SK-N-SH (cell line): Measurements from ENCODE around the gene MTMR11. TPM values are rescaled to one million over a fixed set of nuclear protein-coding genes. Genes with fewer than 3 reads are reported as not detected.

ENCODE experiments used
- CTCF ChIA-PET: fragments of 300-600, 350-600 bp; formaldehyde crosslinking; extraction: SDS; loops from one replicate; lab custom pipeline; 2021; lab: Yijun Ruan, JAX
- POLR2A ChIA-PET: fragments of 350-600 bp; sonication (Branson Sonifier 250); formaldehyde crosslinking; extraction: SDS; loops from one replicate; lab custom pipeline; 2020; ENCODE audit warnings: antibody characterized with exemption, inconsistent platforms; lab: Yijun Ruan, JAX
- DNase-seq: peaks from one replicate; pipeline ENCODE4 v3.0.0; 2012
- H2AFZ ChIP-seq: fragments of 200-600 bp; sonication (generic); 2 replicates; pipeline ENCODE4 v1.8.1; 2016; ENCODE audit warnings: antibody characterized with exemption, mild to moderate bottlenecking, low read depth
- H3F3A ChIP-seq: fragments of 200-600 bp; sonication (generic); replicated peaks from 2 replicates; pipeline ENCODE3; 2016; ENCODE audit warnings: antibody characterized with exemption, mild to moderate bottlenecking; ENCODE audit not compliant: insufficient read depth
- H3K27ac ChIP-seq, 2 experiments: fragments of 200-500 bp in 1 of 2; fragments of 200-600 bp in 1 of 2; sonication (Bioruptor generic) in 1 of 2; sonication (generic), shearing (Covaris generic) in 1 of 2; 2 replicates each; pipeline versions ENCODE4 v1.5.1 to v1.6.1; 2014 to 2016; ENCODE audit warnings: low read depth in 2 of 2, inconsistent platforms in 1 of 2, low read length in 1 of 2, mild to moderate bottlenecking in 1 of 2, mixed read lengths in 1 of 2
- H3K27me3 ChIP-seq: fragments of 200-600 bp; sonication (generic), shearing (Covaris generic); 2 replicates; pipeline ENCODE4 v1.6.1; 2016; ENCODE audit warnings: mixed run types; ENCODE audit not compliant: insufficient read depth
- H3K36me3 ChIP-seq, 2 experiments: fragments of 200-500 bp in 1 of 2; fragments of 200-600 bp in 1 of 2; sonication (Bioruptor generic) in 1 of 2; sonication (generic) in 1 of 2; replicated peaks in 1 of 2; 2 replicates each; pipeline versions ENCODE3 to v1.5.1; 2014 to 2016; ENCODE audit warnings: low read length in 1 of 2, mild to moderate bottlenecking in 1 of 2; ENCODE audit not compliant: insufficient read depth in 2 of 2, control insufficient read depth in 1 of 2
- H3K4me1 ChIP-seq, 2 experiments: fragments of 200-500 bp in 1 of 2; fragments of 200-600 bp in 1 of 2; sonication (Bioruptor generic) in 1 of 2; sonication (generic), shearing (Covaris generic) in 1 of 2; 2 replicates each; pipeline versions ENCODE4 v1.5.1 to v1.6.1; 2014 to 2016; ENCODE audit warnings: low read depth in 1 of 2, low read length in 1 of 2, mixed run types in 1 of 2; ENCODE audit not compliant: insufficient read depth in 2 of 2, control insufficient read depth in 1 of 2
- H3K4me2 ChIP-seq: fragments of 200-600 bp; sonication (generic), shearing (Covaris generic); 2 replicates; pipeline ENCODE4 v1.6.1; 2017; ENCODE audit warnings: mixed run types
- H3K4me3 ChIP-seq, 2 experiments: fragments of 200-500 bp in 1 of 2; fragments of 200-600 bp in 1 of 2; sonication (Bioruptor generic) in 1 of 2; sonication (generic), shearing (Covaris generic) in 1 of 2; 2 replicates each; pipeline versions ENCODE4 v1.5.1 to v1.8.1; 2014 to 2016; ENCODE audit warnings: low read depth in 2 of 2, inconsistent platforms in 1 of 2, low read length in 1 of 2, mild to moderate bottlenecking in 1 of 2, mixed read lengths in 1 of 2, moderate library complexity in 1 of 2
- H3K79me2 ChIP-seq: fragments of 200-600 bp; sonication (generic); 2 replicates; pipeline ENCODE4 v1.8.1; 2017; ENCODE audit warnings: mild to moderate bottlenecking; ENCODE audit not compliant: insufficient read depth
- H3K9ac ChIP-seq: fragments of 200-600 bp; sonication (generic); 2 replicates; pipeline ENCODE4 v1.6.1; 2017; ENCODE audit warnings: mixed run types
- H3K9me2 ChIP-seq: fragments of 200-600 bp; sonication (generic); 2 replicates; pipeline ENCODE4 v1.6.1; 2017; ENCODE audit warnings: mixed run types
- H3K9me3 ChIP-seq: fragments of 200-600 bp; sonication (generic); 2 replicates; pipeline ENCODE4 v1.6.1; 2017; ENCODE audit warnings: mixed run types, mild to moderate bottlenecking, moderate library complexity
- H4K20me1 ChIP-seq: fragments of 200-600 bp; sonication (generic); 2 replicates; pipeline ENCODE4 v1.6.1; 2017; ENCODE audit warnings: mild to moderate bottlenecking, mixed run types; ENCODE audit not compliant: insufficient read depth
- CHD2 ChIP-seq: fragments of 150-350 bp; IDR thresholded peaks from 2 replicates; pipeline ENCODE4 v1.6.1; 2018; ENCODE audit warnings: low read length; ENCODE audit not compliant: partially characterized antibody
- ELF1 ChIP-seq: IDR thresholded peaks from 2 replicates; pipeline ENCODE4 v1.4.0; 2012
- EP300 ChIP-seq, 2 experiments: IDR thresholded peaks; 2 replicates each; pipeline versions ENCODE4 v1.4.0 to v1.6.1; 2012; ENCODE audit warnings: borderline replicate concordance in 1 of 2, low read depth in 1 of 2, low read length in 1 of 2
- EZH2phosphoT487 ChIP-seq: fragments of 200-600 bp; sonication (generic); IDR thresholded peaks from 2 replicates; pipeline ENCODE4 v1.6.1; 2017; ENCODE audit warnings: low read depth, mixed run types, mild to moderate bottlenecking, antibody characterized with exemption, moderate library complexity, borderline replicate concordance
- FOSL2 ChIP-seq: IDR thresholded peaks from 2 replicates; pipeline ENCODE4 v1.4.0; 2012; ENCODE audit warnings: low read depth, mild to moderate bottlenecking, moderate library complexity, borderline replicate concordance
- FOXM1 ChIP-seq: IDR thresholded peaks from 2 replicates; pipeline ENCODE4 v1.4.0; 2012; ENCODE audit warnings: low read depth, mild to moderate bottlenecking
- GABPA ChIP-seq: IDR thresholded peaks from 2 replicates; pipeline ENCODE4 v1.4.0; 2012; ENCODE audit warnings: low read depth, mild to moderate bottlenecking
- JUND ChIP-seq: IDR thresholded peaks from 2 replicates; pipeline ENCODE4 v1.4.0; 2012
- MAX ChIP-seq: IDR thresholded peaks from 2 replicates; pipeline ENCODE4 v1.4.0; 2012; ENCODE audit warnings: low read depth
- MEF2A ChIP-seq: IDR thresholded peaks from 2 replicates; pipeline ENCODE4 v1.4.0; 2012; ENCODE audit warnings: low read depth, borderline replicate concordance
- NFIC ChIP-seq: IDR thresholded peaks from 2 replicates; pipeline ENCODE4 v1.4.0; 2012; ENCODE audit warnings: borderline replicate concordance
- POLR2AphosphoS5 ChIP-seq: IDR thresholded peaks from 2 replicates; pipeline ENCODE4 v1.6.1; 2012; ENCODE audit warnings: low read depth, low read length
- RAD21 ChIP-seq: IDR thresholded peaks from 2 replicates; pipeline ENCODE4 v1.6.1; 2012; ENCODE audit warnings: mild to moderate bottlenecking, low read length
- RCOR1 ChIP-seq: fragments of 150-350 bp; IDR thresholded peaks from 2 replicates; pipeline ENCODE4 v1.6.1; 2017; ENCODE audit warnings: antibody characterized with exemption, low read length
- REST ChIP-seq: IDR thresholded peaks from 2 replicates; pipeline ENCODE4 v1.6.1; 2012; ENCODE audit warnings: mild to moderate bottlenecking, low read depth, low read length, moderate library complexity
- RFX5 ChIP-seq: IDR thresholded peaks from 2 replicates; pipeline ENCODE4 v1.6.1; 2012; ENCODE audit warnings: mild to moderate bottlenecking, improper control_type of control experiment, low read length
- RXRA ChIP-seq: IDR thresholded peaks from 2 replicates; pipeline ENCODE4 v1.4.0; 2012; ENCODE audit warnings: low read depth, mild to moderate bottlenecking, borderline replicate concordance
- SIN3A ChIP-seq: IDR thresholded peaks from 2 replicates; pipeline ENCODE4 v1.6.1; 2012; ENCODE audit warnings: low read depth, mild to moderate bottlenecking, low read length, moderate library complexity, borderline replicate concordance
- SMC3 ChIP-seq: IDR thresholded peaks from 2 replicates; pipeline ENCODE4 v1.6.1; 2012; ENCODE audit warnings: low read depth, low read length, improper control_type of control experiment
- TCF12 ChIP-seq: IDR thresholded peaks from 2 replicates; pipeline ENCODE4 v1.4.0; 2012
- TEAD4 ChIP-seq: IDR thresholded peaks from 2 replicates; pipeline ENCODE4 v1.4.0; 2012; ENCODE audit warnings: mild to moderate bottlenecking, borderline replicate concordance; ENCODE audit not compliant: insufficient read depth
- YY1 ChIP-seq: IDR thresholded peaks from 2 replicates; pipeline ENCODE4 v1.4.0; 2012; ENCODE audit warnings: low read depth, mild to moderate bottlenecking
- WGBS: methylation state at CpG from one replicate; pipeline ENCODE4 v1.1.6; 2017; ENCODE audit warnings: low lambda C conversion rate; 5-methylcytosine and 5-hydroxymethylcytosine counted together
- polyA plus RNA-seq, 3 experiments: library from polyadenylated mRNA; depleted of rRNA; stranded (reverse); fragments of >200 nt; gene quantifications; 2 replicates each; pipeline ENCODE4 v1.2.3, GENCODE V29; 2012
- TF ChIP-seq, protein P1 (sequence below): fragments of 200-600 bp; sonication (generic); IDR thresholded peaks from 2 replicates; pipeline ENCODE4 v1.6.1; 2017; ENCODE audit warnings: antibody characterized with exemption, mild to moderate bottlenecking, moderate library complexity
- TF ChIP-seq, protein P2 (sequence below): fragments of 150-350 bp; IDR thresholded peaks from 2 replicates; pipeline ENCODE4 v1.6.1; 2016; ENCODE audit warnings: mild to moderate bottlenecking, low read depth, low read length
- TF ChIP-seq, protein P3 (sequence below): IDR thresholded peaks from 2 replicates; pipeline ENCODE4; 2012

MTMR11 gene
- polyA plus RNA-seq, 1 of the 3 experiments (the other 2 are of a cell fraction): 9.4 TPM

DNA sequence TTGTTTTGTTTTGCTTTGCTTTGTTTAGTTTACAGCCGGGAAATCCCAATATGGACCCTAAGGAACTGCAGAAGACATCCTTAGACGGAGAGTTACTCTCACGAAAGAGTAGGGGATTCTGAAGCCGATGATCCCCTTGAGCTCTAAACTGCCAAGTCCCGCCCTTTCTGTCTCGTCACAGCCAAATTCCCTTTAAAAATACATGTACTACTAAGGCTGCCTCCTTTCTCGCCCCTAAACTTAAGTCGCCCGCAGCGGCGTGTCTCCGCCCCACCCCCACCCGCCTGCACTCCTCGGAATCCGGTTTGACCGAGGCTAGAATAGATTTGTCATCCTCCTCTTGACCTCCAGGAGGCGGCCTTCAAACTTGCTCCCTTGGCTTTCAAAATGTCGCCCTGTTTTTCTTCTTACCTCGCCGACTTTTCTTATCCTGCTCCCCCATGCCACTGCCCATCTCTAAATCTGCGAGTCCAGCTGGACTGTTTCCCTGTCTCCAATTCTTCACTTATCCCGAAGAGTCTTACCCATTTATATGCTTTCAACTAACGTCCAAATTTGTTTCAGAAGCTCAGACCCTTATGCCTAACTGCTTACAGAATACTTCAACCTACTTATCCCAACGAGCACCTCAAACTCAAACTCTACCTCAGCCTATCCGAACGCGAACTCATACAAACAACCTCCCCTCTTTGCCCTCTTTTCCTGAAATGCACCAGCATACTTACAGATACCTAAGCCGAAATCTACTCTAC, 48.3 kb downstream of the MTMR11 start:
- no peaks in the 10 kb centered on the region for H3K9me2 ChIP-seq
- H2AFZ ChIP-seq: peak overlapping the region; percentile 88
- H3K4me2 ChIP-seq: peak overlapping the region; percentile 80
- peak; percentile 75 for DNase-seq
- no peaks in the 10 kb centered on the region for H3K9me3 ChIP-seq
- CTCF ChIA-PET: interaction anchor here (0.6 to 3.6 kb wide), 26 partner anchors 8 to 302 kb away, joined by 3 to 33 read pairs (median 4); partner anchors contain the start of genes BOLA1, SF3B4 and VPS45
- under 1% methylated on average over 28 of the region's 28 CpGs for WGBS
- H3F3A ChIP-seq: peaks cover 43% of the 10 kb centered on the region
- POLR2A ChIA-PET: interaction anchor here (0.6 to 4.4 kb wide), 24 partner anchors 11 to 299 kb away, joined by 3 to 34 read pairs (median 8); partner anchors contain the start of genes BOLA1, OTUD7B, SF3B4 and SV2A
- H3K4me3 ChIP-seq: peak overlapping the region; percentile 73 to 80
- peaks cover 8 to 19% of the 10 kb centered on the region in 2 experiments; a peak in 3 of 4 replicates for H3K4me1 ChIP-seq
- H3K27ac ChIP-seq: peak overlapping the region; percentile 98 to 100
- H3K27me3 ChIP-seq: no peaks in the 10 kb centered on the region
- peak overlapping the region; percentile 79 for H3K9ac ChIP-seq
- H3K79me2 ChIP-seq: peaks cover 23% of the 10 kb centered on the region
- peaks cover 20% of the 10 kb centered on the region; the same call in 1 of the 2 replicates for H4K20me1 ChIP-seq
- no peaks in the 10 kb centered on the region for H3K36me3 ChIP-seq
- peak; percentile 84 for TF ChIP-seq YY1
- TF ChIP-seq SIN3A: peak; percentile 80
- TF ChIP-seq REST: peak; percentile 12; the same call in 1 of the 2 replicates
- no peak; the same call in 1 of the 2 replicates for TF ChIP-seq GABPA
- TF ChIP-seq TCF12: peak; percentile 28; the same call in 1 of the 2 replicates
- TF ChIP-seq SMC3: peak; percentile 73
- peak in 1 of 2 experiments; percentile 54; a peak in 2 of 4 replicates for TF ChIP-seq EP300 (IDR thresholded peaks at IDR 0.05; ENCODE audit: borderline replicate concordance in 1 of 2, low read depth in 1 of 2, low read length in 1 of 2)
- TF ChIP-seq RCOR1: peak; percentile 71
- TF ChIP-seq, protein P1, sequence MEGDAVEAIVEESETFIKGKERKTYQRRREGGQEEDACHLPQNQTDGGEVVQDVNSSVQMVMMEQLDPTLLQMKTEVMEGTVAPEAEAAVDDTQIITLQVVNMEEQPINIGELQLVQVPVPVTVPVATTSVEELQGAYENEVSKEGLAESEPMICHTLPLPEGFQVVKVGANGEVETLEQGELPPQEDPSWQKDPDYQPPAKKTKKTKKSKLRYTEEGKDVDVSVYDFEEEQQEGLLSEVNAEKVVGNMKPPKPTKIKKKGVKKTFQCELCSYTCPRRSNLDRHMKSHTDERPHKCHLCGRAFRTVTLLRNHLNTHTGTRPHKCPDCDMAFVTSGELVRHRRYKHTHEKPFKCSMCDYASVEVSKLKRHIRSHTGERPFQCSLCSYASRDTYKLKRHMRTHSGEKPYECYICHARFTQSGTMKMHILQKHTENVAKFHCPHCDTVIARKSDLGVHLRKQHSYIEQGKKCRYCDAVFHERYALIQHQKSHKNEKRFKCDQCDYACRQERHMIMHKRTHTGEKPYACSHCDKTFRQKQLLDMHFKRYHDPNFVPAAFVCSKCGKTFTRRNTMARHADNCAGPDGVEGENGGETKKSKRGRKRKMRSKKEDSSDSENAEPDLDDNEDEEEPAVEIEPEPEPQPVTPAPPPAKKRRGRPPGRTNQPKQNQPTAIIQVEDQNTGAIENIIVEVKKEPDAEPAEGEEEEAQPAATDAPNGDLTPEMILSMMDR: peak; percentile 72
- no peak for TF ChIP-seq FOXM1
- TF ChIP-seq JUND: peak; percentile 5; the same call in 1 of the 2 replicates
- TF ChIP-seq ELF1: no peak
- TF ChIP-seq FOSL2: no peak
- TF ChIP-seq, protein P2, sequence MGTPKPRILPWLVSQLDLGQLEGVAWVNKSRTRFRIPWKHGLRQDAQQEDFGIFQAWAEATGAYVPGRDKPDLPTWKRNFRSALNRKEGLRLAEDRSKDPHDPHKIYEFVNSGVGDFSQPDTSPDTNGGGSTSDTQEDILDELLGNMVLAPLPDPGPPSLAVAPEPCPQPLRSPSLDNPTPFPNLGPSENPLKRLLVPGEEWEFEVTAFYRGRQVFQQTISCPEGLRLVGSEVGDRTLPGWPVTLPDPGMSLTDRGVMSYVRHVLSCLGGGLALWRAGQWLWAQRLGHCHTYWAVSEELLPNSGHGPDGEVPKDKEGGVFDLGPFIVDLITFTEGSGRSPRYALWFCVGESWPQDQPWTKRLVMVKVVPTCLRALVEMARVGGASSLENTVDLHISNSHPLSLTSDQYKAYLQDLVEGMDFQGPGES: no peak
- TF ChIP-seq POLR2AphosphoS5: peak; percentile 63
- TF ChIP-seq, protein P3, sequence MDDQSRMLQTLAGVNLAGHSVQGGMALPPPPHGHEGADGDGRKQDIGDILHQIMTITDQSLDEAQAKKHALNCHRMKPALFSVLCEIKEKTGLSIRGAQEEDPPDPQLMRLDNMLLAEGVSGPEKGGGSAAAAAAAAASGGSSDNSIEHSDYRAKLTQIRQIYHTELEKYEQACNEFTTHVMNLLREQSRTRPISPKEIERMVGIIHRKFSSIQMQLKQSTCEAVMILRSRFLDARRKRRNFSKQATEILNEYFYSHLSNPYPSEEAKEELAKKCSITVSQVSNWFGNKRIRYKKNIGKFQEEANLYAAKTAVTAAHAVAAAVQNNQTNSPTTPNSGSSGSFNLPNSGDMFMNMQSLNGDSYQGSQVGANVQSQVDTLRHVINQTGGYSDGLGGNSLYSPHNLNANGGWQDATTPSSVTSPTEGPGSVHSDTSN: no peak
- TF ChIP-seq RXRA: peak; percentile 36; the same call in 1 of the 2 replicates
- TF ChIP-seq CHD2: peak; percentile 86
- TF ChIP-seq RFX5: no peak
- TF ChIP-seq MAX: peak; percentile 65
- 0 out of 2 replicates have a peak, but pooled peaks have one; percentile 16 for TF ChIP-seq TEAD4
- TF ChIP-seq EZH2phosphoT487: no peak
- peak; percentile 64 for TF ChIP-seq RAD21
- no peak for TF ChIP-seq MEF2A
- TF ChIP-seq NFIC: peak; percentile 38; the same call in 1 of the 2 replicates
